GM23338 (cell line): ENCODE measurements around the gene TMEM98. TPM values are rescaled to one million over a fixed set of nuclear protein-coding genes. Genes with fewer than 3 reads are reported as not detected.

ENCODE experiments used
- ATAC-seq: fragments of 200-7000 bp; cut with Tn5 transposase; 3 replicates; pipeline ENCODE4 v1.9.1; 2020
- DNase-seq: peaks from one replicate; pipeline ENCODE4 v3.0.0-alpha.2; 2015; ENCODE audit warnings: low spot score
- H2AFZ ChIP-seq: fragments of 200-600 bp; sonication (generic); 2 replicates; pipeline ENCODE4 v1.8.0; 2016; ENCODE audit warnings: antibody characterized with exemption, mild to moderate bottlenecking, moderate library complexity
- H3F3A ChIP-seq: fragments of 200-600 bp; sonication (generic); replicated peaks from 2 replicates; pipeline ENCODE4 v1.8.0; 2017; ENCODE audit warnings: antibody characterized with exemption, mixed run types, low read depth
- H3K27ac ChIP-seq: fragments of 200-600 bp; sonication (generic); 2 replicates; pipeline ENCODE4 v1.6.1; 2016; ENCODE audit warnings: low read depth
- H3K27me3 ChIP-seq: fragments of 200-600 bp; sonication (generic); 2 replicates; pipeline ENCODE4 v1.8.0; 2016; ENCODE audit warnings: mild to moderate bottlenecking, mixed run types, moderate library complexity; ENCODE audit not compliant: insufficient read depth
- H3K36me3 ChIP-seq: fragments of 200-600 bp; sonication (generic); 2 replicates; pipeline ENCODE4 v1.8.0; 2016; ENCODE audit warnings: mild to moderate bottlenecking; ENCODE audit not compliant: insufficient read depth
- H3K4me1 ChIP-seq: fragments of 200-600 bp; sonication (generic); 2 replicates; pipeline ENCODE4 v1.8.0; 2016; ENCODE audit warnings: mild to moderate bottlenecking, moderate library complexity; ENCODE audit not compliant: insufficient read depth
- H3K4me2 ChIP-seq: fragments of 200-600 bp; sonication (generic); 2 replicates; pipeline ENCODE4 v1.7.1; 2017; ENCODE audit warnings: mixed run types
- H3K4me3 ChIP-seq: fragments of 200-600 bp; sonication (generic); 2 replicates; pipeline ENCODE4 v1.6.1; 2016; ENCODE audit warnings: mixed run types
- H3K79me2 ChIP-seq: fragments of 200-600 bp; sonication (generic); replicated peaks from 2 replicates; pipeline ENCODE4 v1.8.0; 2017; ENCODE audit warnings: mild to moderate bottlenecking; ENCODE audit not compliant: insufficient read depth
- H3K9me2 ChIP-seq: fragments of 200-600 bp; sonication (generic); 2 replicates; pipeline ENCODE4 v1.8.0; 2017; ENCODE audit not compliant: insufficient read depth
- H4K20me1 ChIP-seq: fragments of 200-600 bp; sonication (generic); replicated peaks from 2 replicates; pipeline ENCODE4 v1.8.0; 2017; ENCODE audit warnings: mild to moderate bottlenecking; ENCODE audit not compliant: insufficient read depth
- H3K27ac Mint-ChIP-seq: 2 replicates; pipeline ENCODE4 v1.8.0; 2020; ENCODE audit warnings: inconsistent platforms, mild to moderate bottlenecking, moderate library complexity, mixed read lengths
- H3K27me3 Mint-ChIP-seq: 3 replicates; pipeline ENCODE4 v1.8.0; 2022; ENCODE audit warnings: low read depth, mild to moderate bottlenecking, moderate library complexity, mixed read lengths, inconsistent platforms; ENCODE audit not compliant: insufficient read depth, poor library complexity
- H3K36me3 Mint-ChIP-seq: 3 replicates; pipeline ENCODE4 v1.8.0; 2021; ENCODE audit warnings: low read depth, mild to moderate bottlenecking, inconsistent platforms, moderate library complexity, mixed read lengths
- H3K4me1 Mint-ChIP-seq: 3 replicates; pipeline ENCODE4 v1.8.0; 2020; ENCODE audit warnings: mild to moderate bottlenecking, inconsistent platforms, mixed read lengths
- H3K4me3 Mint-ChIP-seq: 3 replicates; pipeline ENCODE4 v1.8.0; 2021; ENCODE audit warnings: moderate library complexity, mild to moderate bottlenecking, inconsistent platforms, mixed read lengths
- H3K9me3 Mint-ChIP-seq: 3 replicates; pipeline ENCODE4 v1.8.0; 2020; ENCODE audit warnings: moderate library complexity, mild to moderate bottlenecking, inconsistent platforms, mixed read lengths
- CREB1 ChIP-seq: fragments of 250-450 bp; sonication (Bioruptor Pico); IDR thresholded peaks from 2 replicates; pipeline ENCODE4 v1.5.0; 2020; ENCODE audit warnings: low read depth, mild to moderate bottlenecking, moderate library complexity
- EZH2 ChIP-seq: fragments of 200-600 bp; sonication (generic); IDR thresholded peaks from one replicate; pipeline ENCODE4 v1.8.0; 2017; ENCODE audit warnings: antibody characterized with exemption, mild to moderate bottlenecking, low read depth; ENCODE audit not compliant: unreplicated experiment
- EZH2phosphoT487 ChIP-seq: fragments of 200-600 bp; sonication (generic); IDR thresholded peaks from one replicate; pipeline ENCODE4 v1.8.1; 2018; ENCODE audit warnings: antibody characterized with exemption; ENCODE audit not compliant: unreplicated experiment
- JUNB ChIP-seq: IDR thresholded peaks from one replicate; pipeline ENCODE4 v1.6.1; 2016; ENCODE audit warnings: antibody characterized with exemption; ENCODE audit not compliant: unreplicated experiment
- NANOG ChIP-seq: IDR thresholded peaks from 2 replicates; pipeline ENCODE4 v1.6.1; 2016; ENCODE audit warnings: antibody characterized with exemption, borderline replicate concordance
- POLR2AphosphoS5 ChIP-seq: IDR thresholded peaks from 2 replicates; pipeline ENCODE4 v1.6.1; 2016; ENCODE audit warnings: antibody characterized with exemption, low read depth
- STAT1 ChIP-seq: IDR thresholded peaks from one replicate; pipeline ENCODE4 v1.6.1; 2016; ENCODE audit warnings: antibody characterized with exemption; ENCODE audit not compliant: unreplicated experiment
- ZNF114 ChIP-seq: fragments of 250-450 bp; sonication (Bioruptor Pico); IDR thresholded peaks from 2 replicates; pipeline ENCODE4 v1.5.0; 2020; ENCODE audit warnings: mild to moderate bottlenecking, moderate library complexity
- ZNF331 ChIP-seq: fragments of 250-450 bp; sonication (Bioruptor Pico); IDR thresholded peaks from 2 replicates; pipeline ENCODE4 v1.5.0; 2020; ENCODE audit warnings: low read depth, mild to moderate bottlenecking, moderate library complexity
- polyA plus RNA-seq: library from polyadenylated mRNA; unstranded; fragments of >200 nt; fragmentation: Nextera tagmentation; extraction: Ambion mirVana; gene quantifications from 2 replicates; pipeline ENCODE4 v1.2.1, GENCODE V29; 2016
- total RNA-seq: library from RNA; depleted of rRNA; stranded (reverse); fragments of >200 nt; shearing (Covaris generic); gene quantifications from 2 replicates; pipeline ENCODE4 v1.2.3, GENCODE V29; 2014
- TF ChIP-seq, protein P1 (sequence below), 2 experiments: fragments of 200-600 bp in 1 of 2; sonication (generic) in 1 of 2; conservative IDR thresholded peaks; 2 replicates each; pipeline versions ENCODE4 v1.5.1 to v1.6.1; 2016 to 2017; ENCODE audit warnings: antibody characterized with exemption in 2 of 2, low read depth in 2 of 2, mild to moderate bottlenecking in 2 of 2, moderate library complexity in 1 of 2
- TF ChIP-seq, protein P2 (sequence below): IDR thresholded peaks from 2 replicates; pipeline ENCODE4 v1.6.1; 2016; ENCODE audit warnings: antibody characterized with exemption
- TF ChIP-seq, protein P3 (sequence below): IDR thresholded peaks from one replicate; pipeline ENCODE4 v1.6.1; 2018; ENCODE audit warnings: antibody characterized with exemption; ENCODE audit not compliant: unreplicated experiment

The TMEM98 gene
- total and polyA plus RNA-seq, 2 experiments from 2014 or later, result 60.4 to 94.8 TPM

GRCh38 chr17:32944248-32945020 lies 16.5 kb downstream of the TMEM98 start:
- Mint-ChIP-seq H3K36me3 (peaks cover 24% of the 10 kb centered on the region), H3K4me3 (no peak overlapping the region), H3K27me3 (peaks cover 4% of the 10 kb centered on the region), H3K9me3 (no peaks in the 10 kb centered on the region), H3K4me1 (peaks cover 5% of the 10 kb centered on the region; the same call in 1 of the 3 replicates), H3K27ac (no peak overlapping the region)
- TF ChIP-seq JUNB (no peak), POLR2AphosphoS5 (peak; percentile 42)
- TF ChIP-seq, protein P1, sequence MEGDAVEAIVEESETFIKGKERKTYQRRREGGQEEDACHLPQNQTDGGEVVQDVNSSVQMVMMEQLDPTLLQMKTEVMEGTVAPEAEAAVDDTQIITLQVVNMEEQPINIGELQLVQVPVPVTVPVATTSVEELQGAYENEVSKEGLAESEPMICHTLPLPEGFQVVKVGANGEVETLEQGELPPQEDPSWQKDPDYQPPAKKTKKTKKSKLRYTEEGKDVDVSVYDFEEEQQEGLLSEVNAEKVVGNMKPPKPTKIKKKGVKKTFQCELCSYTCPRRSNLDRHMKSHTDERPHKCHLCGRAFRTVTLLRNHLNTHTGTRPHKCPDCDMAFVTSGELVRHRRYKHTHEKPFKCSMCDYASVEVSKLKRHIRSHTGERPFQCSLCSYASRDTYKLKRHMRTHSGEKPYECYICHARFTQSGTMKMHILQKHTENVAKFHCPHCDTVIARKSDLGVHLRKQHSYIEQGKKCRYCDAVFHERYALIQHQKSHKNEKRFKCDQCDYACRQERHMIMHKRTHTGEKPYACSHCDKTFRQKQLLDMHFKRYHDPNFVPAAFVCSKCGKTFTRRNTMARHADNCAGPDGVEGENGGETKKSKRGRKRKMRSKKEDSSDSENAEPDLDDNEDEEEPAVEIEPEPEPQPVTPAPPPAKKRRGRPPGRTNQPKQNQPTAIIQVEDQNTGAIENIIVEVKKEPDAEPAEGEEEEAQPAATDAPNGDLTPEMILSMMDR (conservative IDR thresholded peaks at IDR 0.05; ENCODE audit: low read depth in 2 of 2), result peak; percentile 18 to 23; a peak in 1 of 4 replicates
- Histone ChIP-seq H2AFZ (no peak overlapping the region), H3F3A (no peaks in the 10 kb centered on the region), H4K20me1 (no peaks in the 10 kb centered on the region; the same call in 1 of the 2 replicates), H3K4me3 (no peak overlapping the region), H3K4me1 (peaks cover 3% of the 10 kb centered on the region; the same call in 1 of the 2 replicates), H3K27me3 (no peaks in the 10 kb centered on the region), H3K9me2 (no peaks in the 10 kb centered on the region; the same call in 1 of the 2 replicates), H3K36me3 (no peaks in the 10 kb centered on the region), H3K79me2 (no peaks in the 10 kb centered on the region), H3K27ac (no peak overlapping the region), H3K4me2 (no peak overlapping the region)
- DNase-seq (no peak), ATAC-seq (peak; percentile 67)

GRCh38 chr17:32946375-32947135 lies 18.6 kb downstream of the TMEM98 start:
- H4K20me1 ChIP-seq, result no peaks in the 10 kb centered on the region
- no peak overlapping the region for H2AFZ ChIP-seq
- ATAC-seq (no peak), DNase-seq (no peak)
- H3K4me1 ChIP-seq, result peaks cover 3% of the 10 kb centered on the region; the same call in 1 of the 2 replicates
- H3K27ac ChIP-seq, result no peak overlapping the region
- no peak overlapping the region for H3K4me3 ChIP-seq
- Mint-ChIP-seq H3K4me1 (peaks cover 5% of the 10 kb centered on the region; the same call in 1 of the 3 replicates), H3K27ac (no peak overlapping the region), H3K4me3 (no peak overlapping the region), H3K27me3 (peaks cover 4% of the 10 kb centered on the region), H3K9me3 (no peaks in the 10 kb centered on the region), H3K36me3 (peaks cover 6% of the 10 kb centered on the region)
- no peaks in the 10 kb centered on the region for H3K79me2 ChIP-seq
- no peaks in the 10 kb centered on the region; the same call in 1 of the 2 replicates for H3K9me2 ChIP-seq
- no peaks in the 10 kb centered on the region for H3K27me3 ChIP-seq
- no peaks in the 10 kb centered on the region for H3K36me3 ChIP-seq
- TF ChIP-seq CREB1 (CRISPR knock-in tag), result no peak
- no peak for TF ChIP-seq ZNF331 (CRISPR knock-in tag)
- TF ChIP-seq EZH2, result no peak
- no peak for TF ChIP-seq EZH2phosphoT487
- no peak for TF ChIP-seq NANOG
- TF ChIP-seq JUNB, result no peak
- TF ChIP-seq POLR2AphosphoS5, result no peak
- TF ChIP-seq, protein P1 (conservative IDR thresholded peaks at IDR 0.05; ENCODE audit: low read depth in 2 of 2), result no peak
- TF ChIP-seq, protein P2, sequence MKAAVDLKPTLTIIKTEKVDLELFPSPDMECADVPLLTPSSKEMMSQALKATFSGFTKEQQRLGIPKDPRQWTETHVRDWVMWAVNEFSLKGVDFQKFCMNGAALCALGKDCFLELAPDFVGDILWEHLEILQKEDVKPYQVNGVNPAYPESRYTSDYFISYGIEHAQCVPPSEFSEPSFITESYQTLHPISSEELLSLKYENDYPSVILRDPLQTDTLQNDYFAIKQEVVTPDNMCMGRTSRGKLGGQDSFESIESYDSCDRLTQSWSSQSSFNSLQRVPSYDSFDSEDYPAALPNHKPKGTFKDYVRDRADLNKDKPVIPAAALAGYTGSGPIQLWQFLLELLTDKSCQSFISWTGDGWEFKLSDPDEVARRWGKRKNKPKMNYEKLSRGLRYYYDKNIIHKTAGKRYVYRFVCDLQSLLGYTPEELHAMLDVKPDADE, result no peak
- no peak for TF ChIP-seq ZNF114
- TF ChIP-seq, protein P3, sequence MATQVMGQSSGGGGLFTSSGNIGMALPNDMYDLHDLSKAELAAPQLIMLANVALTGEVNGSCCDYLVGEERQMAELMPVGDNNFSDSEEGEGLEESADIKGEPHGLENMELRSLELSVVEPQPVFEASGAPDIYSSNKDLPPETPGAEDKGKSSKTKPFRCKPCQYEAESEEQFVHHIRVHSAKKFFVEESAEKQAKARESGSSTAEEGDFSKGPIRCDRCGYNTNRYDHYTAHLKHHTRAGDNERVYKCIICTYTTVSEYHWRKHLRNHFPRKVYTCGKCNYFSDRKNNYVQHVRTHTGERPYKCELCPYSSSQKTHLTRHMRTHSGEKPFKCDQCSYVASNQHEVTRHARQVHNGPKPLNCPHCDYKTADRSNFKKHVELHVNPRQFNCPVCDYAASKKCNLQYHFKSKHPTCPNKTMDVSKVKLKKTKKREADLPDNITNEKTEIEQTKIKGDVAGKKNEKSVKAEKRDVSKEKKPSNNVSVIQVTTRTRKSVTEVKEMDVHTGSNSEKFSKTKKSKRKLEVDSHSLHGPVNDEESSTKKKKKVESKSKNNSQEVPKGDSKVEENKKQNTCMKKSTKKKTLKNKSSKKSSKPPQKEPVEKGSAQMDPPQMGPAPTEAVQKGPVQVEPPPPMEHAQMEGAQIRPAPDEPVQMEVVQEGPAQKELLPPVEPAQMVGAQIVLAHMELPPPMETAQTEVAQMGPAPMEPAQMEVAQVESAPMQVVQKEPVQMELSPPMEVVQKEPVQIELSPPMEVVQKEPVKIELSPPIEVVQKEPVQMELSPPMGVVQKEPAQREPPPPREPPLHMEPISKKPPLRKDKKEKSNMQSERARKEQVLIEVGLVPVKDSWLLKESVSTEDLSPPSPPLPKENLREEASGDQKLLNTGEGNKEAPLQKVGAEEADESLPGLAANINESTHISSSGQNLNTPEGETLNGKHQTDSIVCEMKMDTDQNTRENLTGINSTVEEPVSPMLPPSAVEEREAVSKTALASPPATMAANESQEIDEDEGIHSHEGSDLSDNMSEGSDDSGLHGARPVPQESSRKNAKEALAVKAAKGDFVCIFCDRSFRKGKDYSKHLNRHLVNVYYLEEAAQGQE, result no peak
- no peak for TF ChIP-seq STAT1
- no peaks in the 10 kb centered on the region for H3F3A ChIP-seq
- no peak overlapping the region for H3K4me2 ChIP-seq
